GM21619 (cell line): ENCODE measurements around the gene CD7.

ENCODE experiments used
- ATAC-seq: cut with Tn5 transposase; IDR thresholded peaks from one replicate; pipeline ENCODE4 v1.9.1; 2021; ENCODE audit not compliant: unreplicated experiment

CD7 gene

GRCh38 chr17:82281502-82282238, 35.7 kb downstream of the CD7 start:
- no peak for ATAC-seq

DNA sequence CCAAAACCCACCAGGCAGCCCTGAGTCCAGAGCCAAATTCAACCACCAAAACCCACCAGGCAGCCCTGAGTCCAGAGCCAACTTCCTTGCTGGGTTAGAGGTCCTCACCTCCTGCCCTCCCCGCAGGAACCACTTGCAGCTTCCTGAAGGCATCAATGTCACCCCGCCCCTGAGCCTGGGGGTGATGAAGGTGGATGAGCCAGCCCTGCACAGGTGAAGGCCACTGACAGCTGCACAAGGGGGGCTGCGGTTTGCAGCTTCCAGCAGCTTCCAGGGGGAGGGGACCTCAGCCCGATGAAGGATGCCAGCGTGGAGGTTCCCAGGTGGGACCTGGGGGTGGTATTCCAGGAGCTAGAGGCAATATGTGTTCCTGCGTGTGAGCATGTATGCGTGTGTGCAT, 36.3 kb downstream of the CD7 start:
- ATAC-seq, result no peak

GRCh38 chr17:82280537-82280936, 36.9 kb downstream of the CD7 start:
- ATAC-seq, result no peak

GRCh38 chr17:82278786-82279391, 38.5 kb downstream of the CD7 start:
- ATAC-seq, result no peak

DNA sequence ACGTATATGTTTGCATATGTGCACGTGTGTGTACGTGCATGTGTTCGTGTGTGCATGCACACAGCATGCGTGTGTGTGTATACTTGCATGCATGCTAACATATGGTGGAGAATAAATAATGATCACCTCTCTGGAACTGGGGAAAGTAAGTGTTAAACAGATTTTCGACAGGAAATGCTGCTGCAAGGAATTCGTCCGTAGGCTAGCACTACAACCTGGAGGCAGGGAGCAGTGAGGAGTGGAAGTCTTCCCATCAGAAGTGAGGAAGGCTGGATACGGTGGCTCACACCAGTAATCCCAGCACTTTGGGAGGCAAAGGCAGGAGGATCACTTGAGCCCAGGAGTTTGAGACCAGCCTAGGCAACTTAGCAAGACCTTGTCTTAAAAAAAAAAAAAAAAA, 39.1 kb downstream of the CD7 start:
- no peak for ATAC-seq

- no peak for ATAC-seq
Observed at GRCh38 chr17:82277851-82278250, 39.6 kb downstream of the CD7 start.

DNA sequence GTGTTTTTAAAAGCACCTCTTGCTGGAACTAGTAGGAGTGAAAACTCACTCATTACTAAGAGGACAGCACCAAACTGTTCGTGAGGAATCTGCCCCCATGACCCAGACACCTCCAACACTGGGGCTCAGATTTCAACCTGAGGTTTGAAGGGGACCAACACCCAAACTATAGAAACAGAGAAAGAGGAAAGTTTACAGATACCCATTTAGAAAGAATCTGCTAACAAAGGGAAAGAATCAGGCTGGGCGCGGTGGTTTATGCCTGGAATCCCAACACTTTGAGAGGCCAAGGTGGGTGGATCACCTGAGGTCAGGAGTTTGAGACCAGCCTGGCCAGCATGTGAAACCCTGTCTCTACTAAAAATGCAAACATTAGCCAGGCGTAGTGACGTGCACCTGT, 40.5 kb downstream of the CD7 start:
- no peak for ATAC-seq

- no peak for ATAC-seq
Observed at GRCh38 chr17:82275326-82275725, 42.1 kb downstream of the CD7 start.

DNA sequence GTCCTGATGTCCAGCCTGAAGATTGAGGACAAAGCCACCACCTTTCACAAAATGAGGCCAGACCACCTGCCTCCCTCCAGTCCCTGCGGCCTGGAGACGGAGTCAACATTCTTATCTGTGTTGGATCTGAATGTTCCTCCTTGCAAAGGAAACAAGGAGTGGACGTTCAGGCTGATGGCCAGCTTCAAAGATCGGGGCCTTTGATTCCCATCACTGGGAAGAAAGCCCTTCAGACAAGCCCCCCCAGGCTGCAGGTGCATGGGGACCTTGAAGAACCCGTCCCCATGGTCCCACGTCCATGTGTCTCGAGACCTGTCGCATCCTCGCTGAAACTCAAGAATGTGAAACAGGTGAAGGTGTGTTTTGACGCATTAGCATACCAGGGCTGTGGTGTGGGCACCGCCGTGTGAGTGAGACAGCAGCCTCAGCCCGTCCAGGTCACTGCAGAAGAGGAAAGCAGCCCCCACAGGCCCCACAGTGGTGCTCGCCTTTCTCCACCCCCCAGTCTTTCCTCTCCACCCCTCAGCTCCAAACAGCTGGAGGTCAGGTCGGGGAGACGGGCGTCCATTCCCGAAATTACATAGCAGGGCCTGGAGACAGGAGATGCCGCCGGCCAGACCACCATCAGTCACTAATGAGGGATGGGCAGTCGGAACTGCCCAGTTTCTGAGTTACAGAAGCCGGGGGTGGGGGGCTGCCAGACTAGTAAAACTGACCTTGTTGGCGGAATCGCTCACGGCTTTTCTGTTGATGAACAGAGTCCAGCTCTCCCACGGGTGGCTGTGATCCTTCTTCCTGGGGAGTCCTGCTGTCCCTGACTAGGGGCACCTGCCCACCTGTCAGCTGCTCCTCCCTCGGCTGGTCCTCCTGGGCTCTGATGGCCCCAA, 43.0 kb downstream of the CD7 start:
- no peak for ATAC-seq

DNA sequence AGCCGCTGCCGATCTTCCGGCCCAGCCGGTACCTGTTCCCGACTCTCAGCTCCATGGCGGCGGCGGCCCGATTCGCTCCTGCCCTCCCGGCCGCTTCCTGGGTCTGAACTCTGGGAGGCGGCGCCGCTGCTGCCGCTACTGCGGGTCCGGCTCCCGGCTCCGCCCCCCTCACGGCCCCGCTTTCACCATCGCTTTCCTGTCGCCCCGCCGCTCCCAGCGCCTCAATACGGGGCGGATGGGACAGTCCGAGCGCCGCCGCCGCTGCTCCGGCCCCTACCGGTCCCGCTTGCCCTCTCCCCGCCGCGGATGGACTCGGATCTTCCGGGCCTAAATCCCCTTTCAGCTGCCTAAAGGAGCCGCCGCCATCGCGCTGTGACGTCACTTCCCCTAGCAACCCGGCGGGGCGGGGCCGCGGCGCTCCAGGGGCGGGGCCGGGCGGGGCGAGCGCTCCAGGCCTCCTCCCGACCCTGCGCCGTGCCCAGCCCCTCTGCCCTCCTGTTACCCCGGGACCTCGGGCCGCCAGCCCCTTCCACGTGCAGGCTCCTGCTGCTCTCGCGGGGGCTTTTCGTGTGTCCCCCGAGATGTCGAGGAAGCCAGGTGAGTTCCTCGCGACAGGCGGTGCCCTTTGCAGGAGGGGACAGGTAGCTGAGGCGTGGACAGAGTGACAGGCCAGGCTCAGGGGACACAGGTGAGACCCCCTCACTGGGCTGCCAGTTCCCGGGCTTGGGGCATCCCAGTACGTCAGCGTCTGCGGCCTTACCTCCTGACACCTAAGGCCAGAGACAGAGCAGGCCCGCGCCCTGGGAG, 43.9 kb downstream of the CD7 start, which contains the start of gene CSNK1D:
CSNK1D (minus strand) TSS at position 374 of the 807 bp plus-strand sequence; CDS start at position 55, 319 bp downstream.
- ATAC-seq, result peak; percentile 67

DNA sequence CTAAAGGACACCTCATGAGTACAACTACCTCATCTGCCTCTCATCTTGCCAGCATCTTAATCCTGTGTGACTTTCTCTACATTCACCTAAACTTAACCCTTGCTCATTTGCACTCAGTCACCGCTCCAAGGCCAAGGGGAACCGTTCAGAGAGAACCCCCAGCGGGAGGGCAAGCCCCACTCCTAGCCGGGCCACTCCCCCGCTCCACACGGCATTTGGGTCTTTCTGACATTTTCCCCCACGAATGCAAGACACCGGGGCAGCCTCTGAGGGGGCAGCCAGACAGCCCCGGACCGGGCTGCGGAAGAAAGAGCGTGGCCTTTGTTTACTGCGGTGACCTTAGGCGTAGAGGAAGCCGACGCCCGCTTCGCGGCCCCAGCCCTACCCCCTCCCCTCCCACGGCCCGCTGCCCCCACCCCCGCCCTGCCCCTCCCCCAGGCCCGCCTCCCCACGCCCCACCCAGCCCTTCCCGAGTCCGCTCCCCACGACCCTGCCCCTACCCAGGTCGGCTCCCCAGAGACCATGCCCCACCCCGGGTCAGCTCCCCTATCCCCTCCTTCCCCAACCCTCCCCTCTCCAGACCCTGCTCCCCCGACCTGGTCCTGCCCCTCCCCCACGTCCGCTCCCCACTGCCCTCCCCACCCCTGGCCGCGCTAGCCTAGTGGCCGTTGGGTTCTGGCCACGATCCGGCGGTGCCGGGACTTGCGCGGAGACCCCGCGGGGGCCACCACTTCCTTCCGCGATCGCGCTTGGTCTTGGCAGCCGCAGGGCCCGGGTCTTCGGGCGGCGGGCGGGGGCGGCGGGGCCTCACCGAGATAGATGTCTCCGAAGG, 44.7 kb downstream of the CD7 start:
- no peak for ATAC-seq

GRCh38 chr17:82271401-82271800, 46.0 kb downstream of the CD7 start:
- no peak for ATAC-seq

DNA sequence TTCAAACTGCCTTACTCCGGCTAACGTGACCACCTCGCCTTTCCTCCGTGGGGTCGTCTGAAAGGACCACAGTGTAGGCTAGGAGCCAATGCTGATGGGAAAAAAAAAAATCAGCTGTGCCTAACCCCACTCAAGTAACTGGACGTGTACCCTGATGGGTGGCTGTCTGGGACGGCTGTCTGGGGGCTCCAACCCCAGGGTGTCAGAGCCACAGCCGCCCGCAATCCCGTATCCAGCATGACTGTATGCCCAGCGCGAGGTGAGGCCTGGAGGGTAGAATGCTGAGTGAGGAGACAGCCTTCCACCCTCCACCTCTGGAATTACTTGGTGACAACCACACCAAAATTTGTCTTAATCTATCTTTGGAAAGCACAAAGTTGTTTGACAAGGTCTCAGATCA, 46.8 kb downstream of the CD7 start:
- ATAC-seq, result no peak

GRCh38 chr17:82269882-82270500, 47.4 kb downstream of the CD7 start:
- no peak for ATAC-seq

DNA sequence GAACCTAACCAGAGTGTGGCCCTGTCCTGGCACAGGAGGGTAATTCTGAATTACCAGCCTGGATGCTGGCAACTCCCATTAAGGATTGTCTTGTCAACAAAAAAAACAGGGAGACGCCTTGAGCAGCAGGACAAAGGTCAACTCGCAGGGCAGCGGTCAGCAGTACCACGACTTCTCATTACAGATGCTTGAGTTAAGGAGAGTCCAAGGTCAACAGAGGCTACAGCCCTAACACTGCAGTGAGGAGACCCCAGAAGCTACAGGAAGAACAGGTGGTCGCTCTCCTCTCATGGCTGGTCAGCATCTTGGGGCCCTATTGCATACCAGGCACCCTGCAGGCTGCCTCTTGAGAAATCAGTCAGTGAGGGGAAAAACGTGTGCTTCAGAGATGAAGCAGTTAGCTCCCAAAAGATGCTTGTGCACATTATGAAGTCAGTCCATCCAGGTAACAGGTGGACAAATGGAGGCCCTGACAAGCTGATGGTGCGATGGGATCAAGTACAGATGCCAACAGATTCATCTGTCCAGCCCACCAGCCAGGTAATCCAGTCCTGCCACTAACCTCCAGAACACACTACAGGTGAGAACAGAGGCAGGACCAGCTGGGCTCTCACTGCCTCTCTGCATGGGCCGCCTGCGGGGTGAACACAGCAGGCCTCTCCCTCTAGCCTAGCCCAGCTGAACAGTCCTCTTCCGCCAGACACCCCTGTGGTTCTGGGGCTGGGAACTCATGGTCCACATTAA, 48.1 kb downstream of the CD7 start:
- ATAC-seq, result no peak

DNA sequence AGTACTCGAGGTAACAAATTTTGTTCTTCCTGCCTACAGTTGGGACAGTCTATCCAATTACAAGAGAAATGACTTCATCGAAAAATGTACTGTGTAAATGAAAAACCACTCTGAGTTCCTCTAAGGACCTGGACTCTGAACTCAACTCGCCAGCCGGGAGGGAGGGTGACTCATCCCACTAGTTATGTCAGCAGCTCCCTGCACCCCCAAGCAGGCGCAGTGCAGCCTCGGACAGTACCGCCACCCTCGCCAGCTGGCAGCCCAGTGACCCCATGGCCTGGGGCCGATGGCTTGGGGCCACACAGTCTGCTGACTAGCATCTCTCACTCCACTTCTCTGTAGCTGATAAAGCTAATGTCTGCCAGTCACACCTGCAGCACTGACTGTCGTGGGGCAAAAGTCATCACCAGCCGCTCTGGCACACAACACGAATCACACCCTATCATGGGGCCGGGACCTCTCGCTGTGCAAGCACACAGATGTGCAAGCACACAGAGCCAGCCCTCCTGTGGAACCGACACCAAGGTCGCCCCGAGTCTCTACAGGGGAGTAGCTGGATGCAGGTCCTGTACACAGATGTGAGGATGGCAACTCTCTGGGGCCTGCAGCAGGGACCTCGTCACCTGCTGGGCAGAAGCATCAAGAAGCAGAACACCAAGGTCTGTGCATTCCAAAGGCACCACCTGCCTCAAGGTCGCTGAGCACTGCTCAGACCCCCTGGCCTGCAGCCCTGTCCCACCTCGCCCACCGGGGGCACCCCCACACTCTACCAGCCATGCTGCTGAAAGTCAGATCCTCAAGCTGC, 49.6 kb downstream of the CD7 start:
- no peak for ATAC-seq

GRCh38 chr17:82266142-82266541, 51.3 kb downstream of the CD7 start:
- no peak for ATAC-seq
